IPS-18c (cell line): ENCODE data around the gene IGF1.

Experiments used
- H3K4me3 ChIP-seq: 2 replicates; pipeline ENCODE4 v1.7.0; 2013; ENCODE audit warnings: low read depth, mild to moderate bottlenecking, low read length, moderate library complexity; ENCODE audit not compliant: insufficient read depth
- H3K9me3 ChIP-seq: one replicate; pipeline ENCODE4 v1.6.1; 2013; ENCODE audit warnings: mild to moderate bottlenecking, low read length, moderate library complexity; ENCODE audit not compliant: control insufficient read depth, insufficient read depth

Gene IGF1

GRCh38 chr12:102421802-102422583 lies 58.4 kb downstream of the IGF1 start:
- no peaks in the 10 kb centered on the region for H3K9me3 ChIP-seq
- H3K4me3 ChIP-seq: no peak overlapping the region

GRCh38 chr12:102419094-102419764 lies 61.1 kb downstream of the IGF1 start:
- H3K4me3 ChIP-seq: no peak overlapping the region
- H3K9me3 ChIP-seq: no peaks in the 10 kb centered on the region

GRCh38 chr12:102417055-102417454 lies 63.3 kb downstream of the IGF1 start:
- H3K9me3 ChIP-seq: no peaks in the 10 kb centered on the region

GRCh38 chr12:102415515-102415914 lies 64.8 kb downstream of the IGF1 start:
- H3K9me3 ChIP-seq: no peaks in the 10 kb centered on the region

More at GRCh38 chr12:102417055-102417454, 63.3 kb downstream of the IGF1 start:
- no peak overlapping the region for H3K4me3 ChIP-seq

GRCh38 chr12:102413396-102413795 lies 67.0 kb downstream of the IGF1 start:
- Histone ChIP-seq H3K9me3 (no peaks in the 10 kb centered on the region), H3K4me3 (no peak overlapping the region)

More at GRCh38 chr12:102415515-102415914, 64.8 kb downstream of the IGF1 start:
- H3K4me3 ChIP-seq: no peak overlapping the region

- Histone ChIP-seq H3K4me3 (no peak overlapping the region), H3K9me3 (peaks cover 2% of the 10 kb centered on the region)
Measured at GRCh38 chr12:102410511-102410910, 69.9 kb downstream of the IGF1 start.

- no peak overlapping the region for H3K4me3 ChIP-seq
- H3K9me3 ChIP-seq: peaks cover 2% of the 10 kb centered on the region
Measured at GRCh38 chr12:102408487-102409297, 71.7 kb downstream of the IGF1 start.

GRCh38 chr12:102407776-102408486 lies 72.4 kb downstream of the IGF1 start:
- H3K4me3 ChIP-seq: no peak overlapping the region
- H3K9me3 ChIP-seq: peaks cover 2% of the 10 kb centered on the region

- peaks cover 2% of the 10 kb centered on the region for H3K9me3 ChIP-seq
- no peak overlapping the region for H3K4me3 ChIP-seq
Measured at GRCh38 chr12:102406033-102406584, 74.3 kb downstream of the IGF1 start.

GRCh38 chr12:102401087-102401486 lies 79.3 kb downstream of the IGF1 start:
- H3K9me3 ChIP-seq: no peaks in the 10 kb centered on the region
- H3K4me3 ChIP-seq: no peak overlapping the region

GRCh38 chr12:102399653-102400052 lies 80.7 kb downstream of the IGF1 start:
- H3K4me3 ChIP-seq: no peak overlapping the region

GRCh38 chr12:102396276-102396675 lies 84.1 kb downstream of the IGF1 start:
- H3K4me3 ChIP-seq: no peak overlapping the region
- H3K9me3 ChIP-seq: no peaks in the 10 kb centered on the region

More at GRCh38 chr12:102399653-102400052, 80.7 kb downstream of the IGF1 start:
- no peaks in the 10 kb centered on the region for H3K9me3 ChIP-seq

- Histone ChIP-seq H3K4me3 (no peak overlapping the region), H3K9me3 (no peaks in the 10 kb centered on the region)
Measured at GRCh38 chr12:102394200-102394599, 86.2 kb downstream of the IGF1 start.

GRCh38 chr12:102390068-102390467 lies 90.3 kb downstream of the IGF1 start:
- Histone ChIP-seq H3K9me3 (no peaks in the 10 kb centered on the region), H3K4me3 (no peak overlapping the region)

- H3K4me3 ChIP-seq: no peak overlapping the region
- no peaks in the 10 kb centered on the region for H3K9me3 ChIP-seq
Measured at GRCh38 chr12:102388469-102388868, 91.9 kb downstream of the IGF1 start.

- no peak overlapping the region for H3K4me3 ChIP-seq
- H3K9me3 ChIP-seq: no peaks in the 10 kb centered on the region
Measured at GRCh38 chr12:102385343-102385742, 95.0 kb downstream of the IGF1 start.
